HEK293T (cell line): ENCODE results near the gene GIMAP5.

ENCODE experiments used
- BHLHE40 ChIP-seq: fragments of 450-650 bp; IDR thresholded peaks from 2 replicates; pipeline ENCODE4 v1.6.1; 2016; ENCODE audit warnings: mild to moderate bottlenecking, moderate library complexity, borderline replicate concordance
- CTBP1 ChIP-seq: fragments of 450-650 bp; IDR thresholded peaks from 2 replicates; pipeline ENCODE4 v1.6.1; 2016; ENCODE audit warnings: borderline replicate concordance
- ELF4 ChIP-seq: fragments of 450-650 bp; IDR thresholded peaks from 2 replicates; pipeline ENCODE4 v1.6.1; 2017; ENCODE audit warnings: antibody characterized with exemption
- FOXA1 ChIP-seq: fragments of 450-650 bp; IDR thresholded peaks from 2 replicates; pipeline ENCODE4 v1.6.1; 2016; ENCODE audit warnings: mild to moderate bottlenecking
- FOXK2 ChIP-seq: fragments of 450-650 bp; IDR thresholded peaks from 2 replicates; pipeline ENCODE4 v1.6.1; 2016; ENCODE audit warnings: mild to moderate bottlenecking
- HDGF ChIP-seq: fragments of 450-650 bp; IDR thresholded peaks from 2 replicates; pipeline ENCODE4 v1.6.1; 2017; ENCODE audit warnings: antibody characterized with exemption, borderline replicate concordance
- L3MBTL2 ChIP-seq: fragments of 450-650 bp; conservative IDR thresholded peaks from 2 replicates; pipeline ENCODE4 v1.6.1; 2016; ENCODE audit warnings: mild to moderate bottlenecking
- NFRKB ChIP-seq: fragments of 450-650 bp; IDR thresholded peaks from 2 replicates; pipeline ENCODE4 v1.6.1; 2016; ENCODE audit warnings: mild to moderate bottlenecking, moderate library complexity
- PKNOX1 ChIP-seq: fragments of 450-650 bp; IDR thresholded peaks from 2 replicates; pipeline ENCODE4 v1.6.1; 2016
- SP1 ChIP-seq: fragments of 450-650 bp; IDR thresholded peaks from 2 replicates; pipeline ENCODE4 v1.6.1; 2017
- SUZ12 ChIP-seq: fragments of 450-650 bp; IDR thresholded peaks from 2 replicates; pipeline ENCODE4 v1.6.1; 2016; ENCODE audit warnings: mild to moderate bottlenecking
- TARDBP ChIP-seq: fragments of 450-650 bp; IDR thresholded peaks from 2 replicates; pipeline ENCODE4 v1.6.1; 2016
- ZNF384 ChIP-seq: fragments of 450-650 bp; IDR thresholded peaks from 2 replicates; pipeline ENCODE4 v1.6.1; 2016

GRCh38 chr7:150728609-150729008 is 8.6 kb upstream of the GIMAP5 start:
- TF ChIP-seq ZNF384 (no peak), HDGF (no peak), FOXK2 (no peak), L3MBTL2 (no peak), FOXA1 (no peak), CTBP1 (no peak), BHLHE40 (no peak), SP1 (no peak), ELF4 (no peak), NFRKB (no peak), SUZ12 (no peak), TARDBP (no peak), PKNOX1 (no peak)
